Activated CD4-positive, alpha-beta T cell treated with anti-CD3 and anti-CD28 coated beads, Interleukin-2, Interleukin-6, amounts not matched to agents 100 ng/mL and 50 ng/mL, durations not matched to agents 16 hours and 8 hours (primary cell): ENCODE data around the gene SH2D5.
"Not testable (repeated sequence)": the region's sequence is repeated elsewhere in the genome, so short reads cannot be mapped to it uniquely, and the experiment has no call there.

Experiments
- DNase-seq: peaks from one replicate; pipeline ENCODE4 v3.0.0-alpha.2; 2020

SH2D5 gene

DNA sequence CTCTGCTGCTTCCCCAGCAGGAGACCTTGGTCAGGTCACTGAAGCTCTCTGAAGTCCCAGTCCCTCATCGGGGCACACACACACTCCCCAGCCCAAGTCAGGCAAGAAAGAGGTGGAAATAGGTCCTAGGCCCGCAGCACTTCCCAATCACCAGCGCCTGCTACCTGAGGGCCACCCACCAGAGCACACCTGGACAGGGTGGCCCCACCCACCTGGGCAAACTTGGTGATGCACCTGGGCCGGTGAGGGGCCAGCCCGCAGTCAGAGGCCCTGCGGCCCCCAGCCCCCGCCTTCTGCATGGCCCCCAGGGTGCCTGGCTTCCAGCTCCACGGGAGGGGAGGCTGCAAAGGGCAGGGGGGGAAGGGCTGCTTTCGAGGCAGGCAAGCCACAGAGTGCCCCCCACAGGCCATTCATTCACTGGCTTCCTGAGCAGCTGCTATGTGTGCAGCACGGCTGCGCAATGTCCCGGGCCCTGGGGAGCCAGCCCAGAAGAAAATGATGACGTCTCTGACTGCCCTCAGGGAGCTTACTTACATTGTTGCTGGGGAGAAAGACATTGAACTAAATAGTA is 4.7 kb downstream of the SH2D5 start:
- no peak for DNase-seq

DNA sequence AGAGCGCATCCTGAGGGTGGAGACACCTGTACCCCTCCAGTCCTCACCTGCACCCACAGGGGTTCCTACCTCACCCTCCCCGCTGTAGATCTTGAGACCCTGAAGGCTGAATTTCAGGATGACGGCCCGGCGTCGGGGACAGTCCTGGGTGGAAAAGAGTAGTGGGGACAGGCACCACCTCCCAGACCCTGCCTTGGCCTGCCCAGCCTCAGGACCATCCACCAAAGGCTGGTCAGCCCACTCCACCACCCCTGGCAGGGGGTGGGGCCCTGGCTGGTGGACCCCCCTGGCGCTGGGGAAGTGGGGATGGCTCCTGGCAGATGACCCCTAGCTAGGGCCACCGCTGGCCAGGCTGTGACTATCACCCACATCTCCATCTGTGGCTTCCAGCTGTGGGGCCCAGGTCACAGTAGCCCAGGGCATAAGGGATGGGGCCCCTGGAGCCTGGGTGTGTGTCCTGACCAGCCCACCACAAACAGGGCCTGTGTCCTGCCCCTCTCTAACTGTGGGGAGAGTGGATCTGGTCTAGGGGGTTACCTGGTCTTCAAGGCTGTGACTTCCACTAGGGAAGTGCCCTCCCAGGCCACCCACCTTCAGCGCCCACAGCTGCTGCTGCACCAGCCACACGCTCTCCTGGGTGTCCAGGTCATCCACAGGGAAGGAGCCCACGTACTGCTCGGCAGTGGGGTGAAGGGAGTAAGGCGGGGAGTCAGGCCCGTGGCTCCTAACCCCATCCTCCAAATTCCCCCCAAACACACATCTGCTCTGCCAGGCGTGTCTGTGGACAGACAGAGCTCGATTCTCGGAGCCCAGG is 5.4 kb downstream of the SH2D5 start:
- no peak for DNase-seq

DNA sequence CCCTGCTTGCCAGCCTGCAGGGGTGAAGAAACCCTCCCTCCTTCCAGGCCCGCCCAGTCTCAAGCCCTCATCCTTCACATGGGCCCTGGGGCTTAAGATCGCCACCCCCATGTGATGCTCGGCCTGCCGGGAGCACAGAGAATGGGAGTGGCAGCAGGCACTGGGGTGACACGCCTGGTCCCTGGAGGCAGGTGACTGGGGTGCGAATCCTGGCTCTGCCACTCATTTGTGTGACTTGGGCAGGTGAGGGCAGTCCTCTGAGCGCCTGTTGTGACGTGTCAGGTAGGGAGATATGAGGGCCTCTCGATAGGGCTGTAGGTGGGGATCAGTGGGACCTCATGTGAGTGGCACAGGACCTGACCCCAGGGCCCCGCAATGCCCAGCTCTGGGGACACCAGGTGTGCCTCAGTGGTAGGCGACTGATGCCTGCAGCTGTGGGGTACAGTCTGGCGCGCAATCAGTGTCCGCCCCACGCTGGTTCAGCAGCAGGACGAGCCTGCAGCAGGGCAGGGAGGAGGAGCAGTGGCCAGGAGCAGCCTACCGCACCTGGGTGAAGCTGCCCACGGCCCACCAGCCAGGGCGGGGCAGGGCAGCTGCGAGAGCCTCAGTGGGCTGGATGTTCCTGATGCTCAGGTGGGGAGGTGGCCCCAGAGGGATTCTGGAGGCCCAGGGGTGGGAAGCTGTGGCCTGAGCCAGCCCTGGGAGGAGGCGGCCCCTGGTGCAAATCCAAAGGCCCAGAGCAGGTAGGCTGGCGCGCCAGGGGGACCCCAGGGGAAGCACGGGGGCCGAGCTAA is 6.2 kb downstream of the SH2D5 start:
- DNase-seq = no peak

DNA sequence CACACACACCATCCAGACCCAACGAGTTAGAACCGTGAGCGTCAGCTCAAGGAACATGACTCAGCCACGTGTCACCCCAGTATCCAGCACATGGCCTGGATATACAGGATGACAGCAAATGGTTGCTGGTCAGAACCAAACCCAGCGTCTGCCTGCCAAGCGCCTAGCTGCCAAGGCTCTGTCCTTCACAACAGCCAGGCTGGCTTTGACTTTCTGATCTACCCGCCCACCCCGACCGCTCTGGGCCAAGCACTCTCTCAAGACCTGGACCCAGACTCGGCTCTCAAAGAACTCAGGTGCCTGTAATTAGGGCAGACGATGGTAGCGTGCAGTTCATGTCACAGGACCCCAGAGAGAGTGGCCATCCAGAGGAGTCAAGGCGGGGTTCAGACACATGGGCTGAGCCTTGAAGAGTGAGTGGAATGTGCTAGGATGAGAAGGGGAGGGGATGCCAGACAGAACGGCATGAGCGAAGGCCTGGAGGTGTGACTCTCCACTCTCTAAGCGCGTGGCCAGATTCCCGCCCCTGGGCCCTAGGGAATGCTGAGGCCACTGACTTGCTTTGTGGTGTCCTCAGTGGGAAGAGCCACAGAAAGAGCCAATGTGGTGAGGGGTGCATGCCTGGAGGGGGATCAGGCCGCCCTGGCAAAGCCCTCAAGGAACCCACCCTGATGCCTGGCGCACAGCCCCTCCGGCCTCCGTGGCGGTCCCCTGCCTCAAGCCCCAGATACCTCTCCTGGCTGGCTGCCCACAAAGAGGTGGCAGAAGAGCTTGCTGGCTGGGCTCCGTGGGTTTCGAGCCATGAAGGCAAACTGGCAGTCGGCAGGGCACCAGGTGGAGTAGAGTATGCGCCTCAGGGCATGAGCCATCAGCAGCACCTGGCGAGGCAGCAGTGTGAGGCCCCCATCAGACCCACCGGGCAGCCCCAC is 7.0 kb downstream of the SH2D5 start:
- DNase-seq = no peak

DNA sequence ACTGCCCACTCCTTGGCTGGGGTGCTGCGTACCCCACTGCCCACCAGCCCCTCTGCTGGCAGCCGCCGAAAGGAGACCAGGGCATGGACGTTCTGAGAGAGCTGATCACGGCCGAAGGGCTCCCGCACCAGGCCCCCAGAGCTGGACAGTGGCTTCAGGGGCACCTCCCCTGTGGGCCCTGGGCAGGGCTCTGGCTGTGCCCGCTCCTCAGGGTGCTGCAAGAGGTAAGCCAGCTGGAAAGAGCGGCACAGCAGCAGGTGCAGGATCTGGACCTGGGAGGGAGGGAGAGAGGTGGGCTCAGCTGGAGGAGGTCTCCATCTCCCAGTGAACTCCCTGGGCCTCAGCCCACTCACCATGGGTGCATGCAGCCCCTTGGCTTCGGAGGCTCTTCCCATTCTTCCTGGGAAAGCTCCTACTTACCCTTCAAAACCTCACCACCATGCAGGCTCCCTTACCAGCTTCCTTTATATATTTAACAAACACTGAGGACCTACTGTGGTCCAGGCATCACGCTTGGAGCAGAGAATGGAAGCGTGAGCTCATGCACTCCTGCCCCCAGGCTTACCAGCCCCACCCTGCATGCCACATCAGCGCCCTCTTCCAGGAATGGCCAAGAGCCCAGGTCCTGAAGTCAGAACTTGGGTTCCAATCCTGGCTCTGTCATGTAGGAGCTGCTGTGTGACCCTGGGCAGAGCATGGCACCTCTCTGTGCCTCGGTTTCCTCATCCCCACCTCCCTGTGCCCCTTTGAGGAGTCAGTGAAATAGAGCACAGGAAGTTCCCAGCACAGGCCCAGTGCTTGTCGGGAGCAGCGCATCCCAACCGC is 7.9 kb downstream of the SH2D5 start:
- DNase-seq = no peak

DNA sequence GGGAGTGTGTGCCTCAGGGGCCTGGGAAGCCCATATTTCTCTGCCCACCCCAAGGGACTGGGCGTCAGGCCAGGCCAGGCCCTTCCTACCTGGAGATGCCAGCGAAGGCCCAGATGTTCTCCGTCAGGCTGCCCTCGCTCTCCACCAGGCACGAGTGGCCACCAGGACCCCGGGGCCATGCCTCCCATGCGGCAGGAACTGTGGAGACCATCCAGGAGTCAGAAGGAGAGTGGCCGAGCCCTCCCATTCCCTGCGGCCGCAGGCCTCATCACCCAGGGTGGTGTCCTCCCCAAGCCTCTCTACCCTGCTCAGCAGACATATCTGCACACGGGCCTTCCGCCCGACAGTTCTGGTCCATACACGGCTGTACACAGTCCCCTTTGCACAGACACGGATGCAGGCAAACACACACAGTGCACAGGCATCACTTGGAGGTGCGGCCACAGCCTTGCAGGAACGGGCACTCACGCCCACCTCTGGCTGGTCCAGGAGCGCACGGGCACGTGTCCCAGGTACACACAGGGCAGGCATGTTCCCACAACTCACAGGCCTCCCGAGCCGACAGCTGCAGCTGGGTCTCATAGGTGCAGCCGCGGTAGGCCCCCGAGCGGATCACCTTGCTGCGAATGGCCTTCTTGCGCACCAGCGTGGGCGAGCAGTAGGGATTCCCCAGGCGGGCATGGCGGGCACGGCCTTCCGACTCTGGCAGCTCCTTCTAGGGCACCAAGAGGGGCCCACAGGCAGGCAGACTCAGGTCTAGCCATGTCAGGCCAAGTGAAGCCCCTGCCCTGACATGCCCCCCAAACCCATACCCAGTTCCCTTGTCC is 8.8 kb downstream of the SH2D5 start:
- DNase-seq = no peak

DNA sequence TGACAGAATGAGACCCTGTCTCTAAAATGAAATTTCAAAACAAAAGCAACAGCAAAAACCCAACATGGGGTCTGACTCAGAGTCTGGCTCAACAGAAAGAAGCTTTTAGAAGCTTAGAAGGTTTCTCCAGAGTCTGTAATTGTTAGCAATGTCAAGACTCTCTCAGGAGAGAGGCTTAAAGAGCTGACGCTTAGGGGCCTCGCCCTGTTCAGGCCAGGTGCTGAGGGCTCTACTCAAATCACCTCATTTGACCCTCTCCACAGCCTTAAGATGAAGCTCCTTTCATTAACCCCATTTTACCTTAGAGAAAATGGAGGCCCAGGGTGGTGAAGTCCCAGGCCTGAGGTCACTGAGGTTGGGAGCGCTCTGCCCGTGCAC is 9.4 kb downstream of the SH2D5 start:
- DNase-seq = no peak

DNA sequence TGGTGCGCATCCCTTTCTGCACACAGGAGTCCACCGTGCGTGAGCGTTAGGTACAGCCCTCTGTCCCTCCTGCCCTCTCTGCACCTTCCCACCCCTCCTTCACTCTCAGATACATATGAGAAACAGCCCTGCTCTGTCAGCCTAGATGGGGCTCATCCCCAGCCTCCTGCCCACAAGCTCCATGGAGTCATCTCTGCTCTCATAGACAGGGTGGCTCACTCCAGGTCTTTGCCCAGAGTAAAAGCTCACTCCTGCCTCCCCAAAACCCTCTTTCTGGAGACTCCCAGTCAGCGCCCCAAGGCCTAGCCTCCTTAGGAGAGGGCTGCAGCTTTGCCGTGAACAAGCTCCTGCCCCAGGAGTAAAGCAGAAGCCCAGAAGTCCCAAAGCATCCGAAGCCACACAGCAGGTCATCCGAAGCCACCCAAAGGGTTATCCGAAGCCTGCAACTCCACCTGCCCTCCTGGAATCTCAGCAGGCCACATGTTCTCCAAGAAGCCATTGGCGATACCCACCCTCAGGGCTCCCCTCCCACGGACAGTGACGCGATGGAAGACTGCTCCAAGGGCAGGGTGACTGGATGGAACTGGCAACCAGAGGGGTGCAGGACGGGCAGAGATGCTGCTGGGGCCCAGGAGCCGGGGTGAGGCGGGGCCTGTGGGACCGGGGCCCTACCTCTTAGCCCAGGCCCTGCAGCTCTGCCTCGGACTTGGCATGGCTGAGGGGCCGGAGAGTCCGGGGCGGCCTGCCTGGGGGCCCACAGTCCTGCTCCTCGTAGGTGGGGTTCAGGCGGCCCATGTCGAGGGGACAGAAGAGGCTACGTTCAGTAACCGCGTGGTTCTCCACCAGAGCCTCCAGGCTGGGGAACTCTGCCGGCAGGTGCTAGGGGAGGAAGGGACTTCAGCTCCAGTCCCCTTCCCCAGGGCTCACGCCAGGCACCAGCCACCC is 11.1 kb downstream of the SH2D5 start:
- DNase-seq = no peak

DNA sequence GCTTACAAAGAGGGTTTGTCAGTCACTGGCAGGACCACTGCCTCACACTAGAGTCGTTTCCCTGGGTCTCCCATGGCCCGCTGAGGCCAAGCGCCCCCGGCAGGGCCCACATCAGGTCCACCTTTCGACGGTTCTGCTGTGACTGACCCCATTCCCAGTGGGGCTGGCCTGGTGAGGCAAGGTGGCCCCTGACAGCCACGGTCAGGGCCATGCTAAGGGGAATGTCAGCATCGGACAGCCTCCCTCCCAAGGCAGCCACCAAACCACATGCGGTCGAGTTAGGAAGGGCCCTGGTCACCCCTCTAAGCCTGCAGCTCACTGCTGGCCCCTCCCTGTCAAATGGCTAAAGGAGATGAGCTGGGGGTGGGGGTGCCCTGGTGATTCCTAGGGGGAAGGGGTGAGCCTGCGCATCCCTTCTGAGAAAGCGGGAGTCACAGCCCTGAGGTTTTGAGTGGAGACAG is 11.8 kb downstream of the SH2D5 start:
- DNase-seq = no peak

DNA sequence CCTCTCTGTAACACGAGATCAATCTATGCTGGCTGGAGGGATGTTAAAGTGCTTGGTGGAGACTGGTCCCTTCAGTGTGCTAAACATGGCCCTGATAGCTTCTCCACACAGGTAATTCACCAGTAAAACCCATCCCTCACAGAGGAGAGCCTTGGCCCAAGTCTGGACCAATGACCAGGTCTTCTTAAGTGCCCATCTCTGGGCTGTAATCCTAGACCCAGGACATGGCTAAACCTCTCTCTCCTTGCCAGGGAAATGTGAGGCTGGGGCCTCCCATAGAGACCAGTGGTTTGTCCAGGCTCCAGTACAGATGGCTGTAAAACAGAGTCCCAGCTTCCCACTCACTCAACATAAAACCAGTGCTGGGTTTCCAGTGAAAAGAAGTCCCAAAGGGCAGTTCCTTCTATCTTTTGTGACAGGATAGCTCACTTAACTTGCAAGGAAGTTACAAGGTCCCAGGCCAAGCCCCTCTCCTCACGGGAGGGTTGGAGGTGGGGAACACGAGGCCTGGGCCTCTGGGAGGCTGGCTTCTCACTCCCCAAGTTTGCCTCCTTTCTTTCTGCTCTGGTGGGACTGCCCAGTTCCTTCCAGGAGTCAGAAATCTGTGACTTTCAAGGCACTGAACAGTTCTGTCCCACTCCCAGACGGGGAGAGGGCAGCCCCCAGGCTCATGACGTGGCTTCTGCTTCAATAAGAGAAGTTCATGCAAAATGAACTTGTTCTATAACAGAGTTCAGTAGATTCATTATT is 12.5 kb downstream of the SH2D5 start:
- DNase-seq = no peak

DNA sequence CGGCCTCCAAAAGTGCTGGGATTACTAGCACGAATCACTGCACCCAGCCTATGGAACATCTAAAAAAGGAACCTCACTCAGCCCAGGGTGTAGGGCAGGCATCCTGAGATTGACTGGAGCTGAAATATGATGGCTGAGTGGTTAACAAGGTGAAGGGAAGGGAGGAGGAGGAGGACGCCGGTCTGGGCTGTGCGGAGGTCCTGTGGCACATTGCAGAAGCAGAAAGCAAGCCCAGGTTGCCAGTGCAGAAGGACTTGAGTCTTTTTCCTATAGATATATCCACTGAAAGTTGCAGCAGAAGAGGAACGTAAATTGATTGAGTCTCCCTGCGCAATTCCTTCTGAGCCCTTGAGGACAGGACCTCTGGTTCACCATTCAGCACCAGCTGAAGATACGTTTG is 13.2 kb downstream of the SH2D5 start:
- DNase-seq = no peak

DNA sequence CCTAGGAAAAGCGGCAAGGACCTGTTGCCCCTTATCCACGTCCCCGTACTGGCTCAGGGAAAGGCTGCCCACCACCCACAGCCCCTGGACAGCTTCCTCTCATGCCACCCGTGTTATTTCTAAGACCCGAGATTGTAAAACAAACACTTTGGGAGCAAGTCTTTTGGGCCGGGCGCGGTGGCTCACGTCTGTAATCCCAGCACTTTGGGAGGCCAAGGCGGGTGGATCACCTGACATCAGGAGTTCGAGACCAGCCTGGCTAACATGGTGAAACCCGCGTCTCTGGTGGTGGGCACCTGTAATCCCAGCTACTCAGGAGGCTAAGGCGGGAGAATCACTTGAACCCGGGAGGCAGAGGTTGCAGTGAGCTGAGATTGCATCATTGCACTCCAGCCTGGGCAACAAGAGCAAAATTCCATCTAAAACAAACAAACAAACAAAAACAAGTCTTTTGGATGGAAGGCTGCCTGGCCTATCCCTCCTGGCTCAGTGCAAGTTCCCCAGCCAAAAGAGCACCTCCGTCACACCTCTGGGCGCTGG is 14.1 kb downstream of the SH2D5 start:
- not testable (repeated sequence) for DNase-seq

DNA sequence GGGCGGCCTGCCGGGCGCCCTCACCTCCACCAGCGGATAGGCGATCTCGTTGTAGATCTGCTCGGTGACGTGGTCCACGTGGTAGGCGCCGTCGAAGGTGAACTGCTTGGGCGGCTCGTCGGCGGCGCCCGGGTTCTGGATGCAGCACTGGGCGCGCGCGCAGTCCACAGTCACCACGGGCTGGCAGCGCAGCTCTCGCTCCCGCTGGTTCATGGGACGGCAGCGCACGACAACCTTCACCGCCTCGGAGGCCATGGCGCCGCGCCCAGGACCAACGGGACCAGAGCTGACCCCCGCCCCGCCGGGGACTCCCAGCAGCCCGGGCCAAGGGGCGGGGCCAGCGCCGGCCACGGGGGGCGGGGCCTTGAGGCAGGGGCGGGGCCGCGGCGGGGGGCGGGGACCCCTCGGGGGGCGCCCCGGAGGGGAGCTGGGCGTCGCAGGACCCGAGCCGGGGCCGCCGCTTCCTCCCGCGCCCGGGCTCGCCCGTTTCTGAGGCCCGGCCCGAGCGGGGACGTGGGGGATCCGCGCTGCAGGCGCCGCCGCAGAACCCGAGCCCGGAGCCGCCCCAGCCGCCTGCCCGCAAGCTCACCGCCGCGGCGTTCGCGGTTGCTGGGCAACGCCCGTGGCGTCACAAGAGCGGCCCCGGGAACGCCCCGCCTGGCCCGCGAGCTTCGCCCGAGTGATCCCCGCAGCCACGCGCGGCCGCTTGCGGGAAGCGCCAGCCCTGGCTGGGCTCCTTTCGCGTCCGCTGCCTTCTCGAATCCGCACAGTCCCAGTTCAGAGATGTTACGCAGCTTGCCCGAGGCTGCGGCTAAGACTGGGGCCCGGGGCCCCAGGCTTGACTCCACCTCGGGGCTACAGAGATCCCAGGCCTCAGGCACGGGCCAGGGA is 14.8 kb downstream of the SH2D5 start, which contains the start of gene KIF17:
KIF17 (minus strand) TSS at position 556 of the 891 bp plus-strand sequence; CDS start at position 255, 301 bp downstream.
- DNase-seq = peak; percentile 60

DNA sequence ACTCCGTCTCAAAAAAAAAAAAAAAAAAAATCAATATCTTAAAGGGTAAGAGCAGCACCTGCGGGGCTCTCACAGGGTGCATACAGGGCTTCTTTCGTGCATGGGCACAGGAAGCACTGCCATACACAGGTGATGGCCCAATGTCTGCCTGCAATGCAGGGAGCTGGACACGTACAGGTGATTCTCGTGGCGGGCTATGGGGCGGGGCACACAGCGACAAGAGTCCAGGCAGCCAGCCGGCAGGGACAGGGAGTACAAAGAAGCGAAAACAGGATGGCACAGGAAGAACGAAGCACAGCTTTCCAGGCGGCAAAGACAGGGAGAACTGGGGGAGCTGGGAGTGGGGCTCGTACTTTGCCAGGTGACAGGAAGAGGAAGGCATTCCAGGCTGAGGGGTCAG is 16.3 kb downstream of the SH2D5 start:
- no peak for DNase-seq

DNA sequence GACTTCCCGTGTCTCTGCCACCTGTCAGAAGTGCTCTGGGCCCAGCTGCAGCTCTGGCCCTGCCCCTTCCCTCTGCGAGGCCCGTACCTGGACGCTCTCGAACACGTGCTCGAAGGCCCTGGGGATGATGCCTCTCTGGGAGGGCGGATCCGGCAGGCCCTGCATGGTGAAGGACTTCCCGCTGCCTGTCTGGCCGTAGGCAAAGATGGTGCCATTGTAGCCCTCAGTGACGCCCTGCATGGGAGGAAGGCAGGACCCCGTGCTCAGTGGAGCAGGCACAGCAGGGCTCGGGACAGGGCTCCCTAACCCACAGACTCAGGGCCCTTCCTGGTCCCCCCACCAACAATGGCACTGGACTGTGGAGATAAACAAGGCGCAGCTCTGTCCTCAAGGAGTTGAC is 17.1 kb downstream of the SH2D5 start:
- no peak for DNase-seq

DNA sequence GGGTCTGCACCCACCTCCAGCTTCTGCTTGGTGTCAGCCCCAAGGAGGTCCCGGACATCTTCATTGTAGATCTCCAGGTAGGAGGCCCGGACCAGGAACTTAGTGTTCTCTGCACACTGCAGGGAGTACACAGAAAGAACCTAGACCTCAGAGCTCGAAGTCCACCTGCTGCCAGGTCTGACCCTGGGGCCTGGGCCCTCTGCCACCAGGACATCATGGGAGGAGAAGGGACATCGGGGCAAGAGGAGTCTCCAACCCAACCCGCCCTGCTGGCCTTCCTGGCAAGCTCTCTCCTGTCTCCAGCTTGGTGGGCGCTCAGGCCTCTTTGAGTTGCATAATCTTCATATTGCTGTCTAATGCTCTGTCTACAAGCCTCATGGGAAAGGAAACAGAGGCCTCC is 19.1 kb downstream of the SH2D5 start:
- no peak for DNase-seq

DNA sequence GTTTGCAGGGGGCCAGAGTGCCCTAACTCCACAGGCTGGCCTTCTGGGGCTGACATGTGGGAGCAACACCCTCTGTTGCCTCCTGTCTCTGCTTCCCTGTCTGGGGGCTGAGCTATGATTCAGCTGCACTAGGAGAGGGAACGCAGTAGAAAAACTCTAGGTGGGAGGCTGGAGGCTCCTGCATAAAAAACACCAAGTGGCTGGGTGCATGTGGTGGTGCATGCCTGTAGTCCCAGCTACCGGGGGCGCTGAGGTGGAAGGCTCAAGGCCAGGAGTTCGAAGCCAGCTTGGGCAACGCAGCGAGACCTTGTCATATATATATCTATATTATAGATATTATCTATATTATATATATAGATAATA is 20.3 kb downstream of the SH2D5 start:
- DNase-seq = no peak
